DOHH2 (cell line): ENCODE measurements around the gene WDR87.
"Not testable (repeated sequence)": the region's sequence is repeated elsewhere in the genome, so short reads cannot be mapped to it uniquely, and the experiment has no call there.

ENCODE experiments used
- EZH2phosphoT487 ChIP-seq: fragments of 200-600 bp; sonication (generic); IDR thresholded peaks from 2 replicates; pipeline ENCODE4 v1.6.1; 2017; ENCODE audit warnings: borderline replicate concordance, mild to moderate bottlenecking, antibody characterized with exemption, low read length, moderate library complexity, mixed read lengths
- TF ChIP-seq, protein P1 (sequence below): fragments of 200-600 bp; sonication (generic); IDR thresholded peaks from one replicate; pipeline ENCODE4 v1.5.1; 2014; ENCODE audit warnings: antibody characterized with exemption, mild to moderate bottlenecking, low read depth, low read length; ENCODE audit not compliant: poor library complexity, severe bottlenecking

GRCh38 chr19:37924573-37924972 lies 18.2 kb upstream of the WDR87 start:
- TF ChIP-seq, protein P1, sequence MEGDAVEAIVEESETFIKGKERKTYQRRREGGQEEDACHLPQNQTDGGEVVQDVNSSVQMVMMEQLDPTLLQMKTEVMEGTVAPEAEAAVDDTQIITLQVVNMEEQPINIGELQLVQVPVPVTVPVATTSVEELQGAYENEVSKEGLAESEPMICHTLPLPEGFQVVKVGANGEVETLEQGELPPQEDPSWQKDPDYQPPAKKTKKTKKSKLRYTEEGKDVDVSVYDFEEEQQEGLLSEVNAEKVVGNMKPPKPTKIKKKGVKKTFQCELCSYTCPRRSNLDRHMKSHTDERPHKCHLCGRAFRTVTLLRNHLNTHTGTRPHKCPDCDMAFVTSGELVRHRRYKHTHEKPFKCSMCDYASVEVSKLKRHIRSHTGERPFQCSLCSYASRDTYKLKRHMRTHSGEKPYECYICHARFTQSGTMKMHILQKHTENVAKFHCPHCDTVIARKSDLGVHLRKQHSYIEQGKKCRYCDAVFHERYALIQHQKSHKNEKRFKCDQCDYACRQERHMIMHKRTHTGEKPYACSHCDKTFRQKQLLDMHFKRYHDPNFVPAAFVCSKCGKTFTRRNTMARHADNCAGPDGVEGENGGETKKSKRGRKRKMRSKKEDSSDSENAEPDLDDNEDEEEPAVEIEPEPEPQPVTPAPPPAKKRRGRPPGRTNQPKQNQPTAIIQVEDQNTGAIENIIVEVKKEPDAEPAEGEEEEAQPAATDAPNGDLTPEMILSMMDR, result not testable (repeated sequence)
- not testable (repeated sequence) for TF ChIP-seq EZH2phosphoT487
